HG03432 (cell line): ENCODE data around the gene EXOC8.
A peak's percentile ranks its signal among the peaks of the same experiment; 100 is the strongest.
"Not testable (repeated sequence)": the region's sequence is repeated elsewhere in the genome, so short reads cannot be mapped to it uniquely, and the experiment has no call there.

Source experiments
- ATAC-seq: cut with Tn5 transposase; IDR thresholded peaks from one replicate; pipeline ENCODE4 v1.9.1; 2021; ENCODE audit warnings: mild to moderate bottlenecking, moderate library complexity; ENCODE audit not compliant: unreplicated experiment

EXOC8 gene

DNA sequence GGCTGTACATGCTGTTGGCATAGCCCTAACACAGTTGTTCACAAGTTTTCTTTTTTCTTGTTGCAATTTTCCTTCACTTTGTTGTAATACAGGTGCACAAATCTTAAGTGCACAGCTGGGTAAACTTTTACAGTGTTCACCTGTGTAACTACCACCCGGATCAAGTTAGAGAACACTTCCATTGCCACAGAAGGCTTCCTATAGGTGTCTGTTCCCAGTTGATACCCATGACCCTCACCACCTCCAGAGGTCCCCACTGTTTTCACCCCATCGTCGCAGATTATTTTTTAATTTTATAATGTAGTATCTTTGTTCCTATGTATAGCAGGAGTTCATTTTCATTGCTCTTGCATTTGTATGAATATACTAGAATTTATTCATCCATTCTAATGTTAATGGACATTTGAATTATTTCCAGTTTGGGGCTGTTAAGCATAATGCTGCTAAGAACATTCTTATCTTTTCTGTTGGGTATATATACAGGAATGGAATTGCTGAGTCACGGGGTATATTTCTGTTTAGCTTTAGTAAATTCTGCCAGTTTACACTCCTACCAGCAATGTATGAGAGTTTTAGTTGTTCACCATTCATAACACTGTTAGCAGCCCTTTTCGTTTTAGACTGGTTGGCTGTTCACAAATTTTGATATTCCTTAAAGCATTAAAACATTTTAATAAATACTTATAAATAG lies 16.8 kb upstream of the EXOC8 start:
- no peak for ATAC-seq

GRCh38 chr1:231353086-231353485 lies 15.4 kb upstream of the EXOC8 start:
- no peak for ATAC-seq

GRCh38 chr1:231351816-231352215 lies 14.2 kb upstream of the EXOC8 start:
- ATAC-seq, result no peak

DNA sequence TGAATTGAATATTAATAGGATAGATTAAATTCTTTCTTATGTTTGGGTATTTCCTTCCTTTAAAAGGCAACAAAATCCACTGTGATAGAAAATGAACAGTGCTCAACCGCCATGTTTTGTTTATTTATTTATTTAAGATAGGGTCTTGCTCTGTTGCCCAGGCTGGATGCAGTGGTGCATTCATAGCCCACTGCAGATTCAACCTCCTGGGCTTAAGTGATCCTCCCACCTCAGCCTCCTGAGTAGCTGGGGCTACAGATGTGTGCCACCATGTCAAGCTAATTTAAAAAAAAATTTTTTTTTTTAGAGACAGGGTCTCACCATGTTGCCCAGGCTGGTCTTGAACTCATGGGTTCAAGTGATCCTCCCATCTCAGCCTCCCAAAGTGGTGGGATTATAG lies 11.2 kb upstream of the EXOC8 start:
- ATAC-seq, result not testable (repeated sequence)

GRCh38 chr1:231348442-231348841 lies 10.8 kb upstream of the EXOC8 start:
- no peak for ATAC-seq

DNA sequence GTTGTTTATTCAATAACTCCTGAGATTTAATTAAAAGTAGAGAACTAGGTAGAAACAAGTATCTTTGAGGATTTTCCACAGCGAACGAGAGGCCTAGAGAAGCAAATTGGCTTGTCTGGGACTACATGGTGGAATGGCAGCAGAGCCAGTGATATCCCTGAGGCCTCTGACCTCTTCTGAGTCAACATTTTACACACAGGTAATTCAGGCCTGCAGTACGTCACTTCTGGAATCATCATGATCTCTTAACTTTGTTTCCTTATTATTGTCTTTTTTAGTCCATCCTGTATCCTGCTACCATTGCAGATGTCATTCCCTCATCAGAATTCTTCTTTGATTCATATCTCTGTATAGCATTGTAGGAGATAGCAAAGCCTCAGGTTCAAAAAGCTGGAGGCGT lies 10.3 kb upstream of the EXOC8 start:
- no peak for ATAC-seq

DNA sequence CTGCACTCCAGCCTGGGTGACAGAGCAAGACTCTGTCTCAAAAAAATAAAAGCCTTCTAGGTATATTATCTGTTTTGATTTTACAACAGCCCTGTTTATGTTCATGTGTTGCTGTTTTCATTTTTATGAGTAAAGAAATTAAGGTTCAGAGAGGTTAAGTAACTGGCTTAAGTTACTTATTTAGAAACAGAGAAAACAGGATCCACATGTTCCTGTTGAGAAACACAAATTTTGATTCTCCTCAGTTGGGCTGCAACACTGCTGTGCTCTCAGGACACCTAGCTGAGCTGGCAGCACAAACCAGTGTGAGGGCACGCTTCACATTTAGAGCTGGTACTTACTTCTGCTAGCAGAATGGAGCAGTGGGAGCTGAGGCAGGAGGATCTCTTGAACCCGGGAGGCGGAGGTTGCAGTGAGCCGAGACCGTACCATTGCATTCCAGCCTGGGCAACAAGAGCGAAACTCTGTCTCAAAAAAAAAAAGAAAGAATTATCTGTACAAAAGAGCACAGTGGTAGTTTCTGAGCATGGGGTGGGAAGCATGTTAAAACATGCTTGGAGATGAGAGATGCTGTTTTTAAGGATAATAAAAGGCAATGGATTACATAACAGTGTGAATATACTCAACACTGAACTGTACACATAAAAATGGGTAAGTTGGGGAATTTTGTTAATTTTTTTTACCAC lies 2.8 kb upstream of the EXOC8 start:
- no peak for ATAC-seq

GRCh38 chr1:231338270-231339128 lies 847 bp upstream of the EXOC8 start, which contains the start of gene SPRTN:
Gene SPRTN, plus strand, starts transcription at chr1:231338293. Its CDS starts 91 bp downstream, at chr1:231338384.
- peak; percentile 13 for ATAC-seq

DNA sequence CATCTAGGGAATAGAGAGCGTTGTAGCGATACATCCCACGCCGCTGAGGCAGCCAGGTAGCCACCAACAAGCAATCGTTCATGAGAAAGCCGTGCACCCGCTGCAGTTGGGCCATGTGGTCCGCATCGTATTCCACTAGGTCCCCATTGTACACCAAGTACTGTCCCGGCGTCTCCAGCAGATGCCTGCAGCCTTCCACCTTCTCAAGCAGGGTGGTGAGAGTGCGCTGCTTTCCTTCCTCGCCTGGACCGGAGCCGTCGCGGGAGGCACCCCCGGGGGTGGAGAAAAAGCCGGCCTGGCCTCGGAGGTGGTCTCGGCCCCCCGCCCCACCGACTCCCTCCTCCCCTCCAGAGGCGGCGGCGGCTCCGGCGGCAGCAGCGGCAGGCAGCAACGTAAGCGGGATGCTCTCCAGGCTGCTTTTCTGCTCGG lies 595 bp downstream of the EXOC8 start:
- ATAC-seq, result peak; percentile 27

DNA sequence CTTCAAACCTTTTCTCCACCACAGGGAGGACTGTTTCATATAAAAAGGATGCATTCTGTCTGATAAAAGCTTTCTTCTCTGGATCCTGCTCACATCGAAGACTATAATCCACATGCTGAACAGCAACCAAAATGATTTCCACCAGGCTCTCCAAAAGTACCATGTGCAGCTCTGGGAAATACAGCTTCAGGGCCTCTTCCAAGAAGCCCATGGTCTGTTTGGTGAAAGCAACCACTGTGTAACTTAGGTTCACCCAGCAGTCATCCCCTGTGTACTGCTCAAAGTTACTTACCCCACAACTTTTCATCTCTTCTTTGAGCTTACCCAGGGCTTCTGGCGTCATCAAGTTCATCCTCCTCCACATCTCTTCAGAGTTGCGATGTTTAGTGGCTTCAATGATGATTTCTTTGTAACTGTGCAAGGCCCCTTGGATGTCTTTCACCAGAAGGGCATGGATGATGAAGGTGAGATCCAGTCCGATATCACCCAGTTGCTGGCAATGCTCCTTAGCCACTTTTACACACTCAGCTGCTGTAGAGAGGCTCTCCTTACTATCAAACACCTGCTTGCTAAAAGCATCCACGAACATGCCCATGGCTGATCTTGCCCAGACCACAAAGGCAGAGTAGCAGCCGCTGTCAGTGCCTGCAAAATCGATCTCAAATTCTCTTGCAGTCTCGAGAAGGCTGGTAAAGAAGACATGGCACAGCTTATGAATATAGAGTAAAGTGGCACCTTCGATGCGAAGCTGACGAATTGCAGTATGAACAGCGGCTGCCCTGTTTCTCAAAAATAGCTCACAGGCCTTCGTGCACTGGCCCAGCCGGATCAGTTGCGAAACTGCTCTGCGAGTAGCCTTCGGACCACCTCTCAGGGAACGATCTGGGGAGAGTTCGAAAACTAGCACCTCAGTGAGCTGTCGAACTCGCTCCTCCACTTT lies 1.7 kb downstream of the EXOC8 start:
- ATAC-seq, result no peak

- ATAC-seq, result no peak
These were observed 2.7 kb downstream of the EXOC8 start for GRCh38 chr1:231334952-231335351.

GRCh38 chr1:231334079-231334666 lies 3.5 kb downstream of the EXOC8 start:
- ATAC-seq, result no peak

DNA sequence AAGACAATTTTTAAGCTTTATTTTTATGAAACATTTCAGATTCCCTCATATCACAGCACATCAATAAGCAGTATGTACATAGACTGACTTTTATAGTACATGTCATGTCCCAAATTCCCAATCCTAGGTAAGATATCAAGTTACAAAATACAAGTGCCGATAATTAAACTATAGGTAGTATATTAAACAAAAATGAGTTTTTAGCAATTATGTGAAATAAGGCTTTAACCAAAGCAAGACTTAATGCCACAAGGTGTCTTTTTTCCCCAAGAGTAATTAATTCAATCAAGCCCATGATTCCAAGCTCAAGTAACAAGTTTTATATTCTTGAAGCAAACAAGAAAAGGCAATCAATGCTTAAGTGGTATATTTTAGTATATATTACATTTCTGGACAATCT lies 4.9 kb downstream of the EXOC8 start:
- ATAC-seq, result no peak

DNA sequence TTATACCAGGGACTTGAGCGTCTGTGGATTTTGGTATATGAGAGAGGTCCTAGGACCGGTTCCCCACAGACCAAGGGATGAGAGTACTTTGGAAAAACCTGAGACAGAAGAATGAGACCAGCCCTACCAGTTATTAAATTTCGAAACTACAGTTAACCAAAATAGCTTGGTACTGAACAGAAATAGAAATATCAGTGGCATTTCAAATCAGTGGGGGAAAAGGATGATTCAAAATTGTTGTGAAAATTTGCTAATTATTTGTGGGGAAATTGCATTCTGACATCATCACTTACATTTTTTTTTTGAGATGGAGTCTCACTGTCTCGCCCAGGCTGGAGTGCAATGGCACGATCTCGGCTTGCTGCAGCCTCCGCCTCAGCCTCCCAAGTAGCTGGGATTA lies 8.2 kb downstream of the EXOC8 start:
- ATAC-seq, result peak; percentile 41

DNA sequence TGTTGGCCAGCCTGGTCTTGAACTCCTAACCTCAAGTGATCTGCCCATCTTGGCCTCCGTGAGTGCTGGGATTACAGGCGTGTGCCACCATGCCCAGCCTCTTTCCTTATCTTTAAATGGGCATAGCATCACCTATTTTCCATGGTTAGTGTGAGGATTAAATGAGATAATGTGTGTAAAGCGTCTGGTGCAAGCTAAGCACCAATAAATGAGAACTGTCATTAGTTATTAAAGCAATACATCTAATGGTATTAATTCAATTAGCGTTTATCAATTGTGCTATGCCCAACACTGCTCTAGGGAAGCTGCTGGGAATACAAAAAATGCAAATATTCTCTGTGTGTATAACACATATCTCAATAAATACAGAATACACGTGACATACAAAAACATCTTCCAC lies 10.0 kb downstream of the EXOC8 start:
- no peak for ATAC-seq

- ATAC-seq, result no peak
These were observed 11.4 kb downstream of the EXOC8 start for GRCh38 chr1:231326248-231326647.

GRCh38 chr1:231324660-231325059 lies 13.0 kb downstream of the EXOC8 start:
- no peak for ATAC-seq

- ATAC-seq, result no peak
These were observed 14.6 kb downstream of the EXOC8 start for GRCh38 chr1:231322880-231323530.

DNA sequence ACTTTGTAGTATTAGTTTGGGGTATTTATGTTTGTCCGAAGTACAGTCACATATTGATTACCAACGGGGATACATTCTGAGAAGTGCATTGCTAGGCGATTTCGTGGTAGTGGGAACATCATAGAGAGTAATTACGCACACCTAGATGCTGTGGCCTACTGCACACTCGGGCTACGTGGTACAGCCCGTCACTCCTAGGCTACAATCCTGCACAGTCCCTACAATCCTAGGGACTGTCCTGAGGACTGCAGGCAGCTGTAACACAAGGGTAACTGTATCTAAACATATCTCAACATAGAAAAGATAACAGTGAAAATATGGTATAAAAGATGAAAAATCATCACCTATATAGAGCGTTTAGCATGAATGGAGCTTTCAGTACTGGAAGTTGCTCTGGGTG lies 18.6 kb downstream of the EXOC8 start:
- ATAC-seq, result no peak

- no peak for ATAC-seq
These were observed 19.1 kb downstream of the EXOC8 start for GRCh38 chr1:231318568-231318967.
